Activated B cell treated with CpG ODN at 0.5 μM for 24 hours (primary cell): Measurements from ENCODE around the gene CEACAM1. TPM values are rescaled to one million over a fixed set of nuclear protein-coding genes. Genes with fewer than 3 reads are reported as not detected.

Source experiments
- ATAC-seq: fragments of 200-7000 bp; cut with Tn5 transposase; one replicate; pipeline ENCODE4 v1.10.0; 2021; ENCODE audit warnings: low read depth, mild to moderate bottlenecking, moderate library complexity
- CTCF ChIA-PET: fragments of 350-600 bp; sonication (Branson Sonifier 250); formaldehyde crosslinking; loops from one replicate; lab custom pipeline; 2021; ENCODE audit warnings: antibody characterized with exemption; lab: Charles Lee
- POLR2A ChIA-PET: fragments of 350-600 bp; sonication (Branson Sonifier 250); formaldehyde crosslinking; loops from one replicate; lab custom pipeline; 2021; ENCODE audit warnings: antibody characterized with exemption; lab: Charles Lee
- DNase-seq: peaks from one replicate; pipeline ENCODE4 v3.0.0; 2022
- H3K27ac Mint-ChIP-seq: one replicate; pipeline ENCODE4 v1.8.0; 2020; ENCODE audit warnings: mixed read lengths
- H3K27me3 Mint-ChIP-seq: one replicate; pipeline ENCODE4 v1.8.0; 2021; ENCODE audit warnings: mixed read lengths
- H3K36me3 Mint-ChIP-seq: one replicate; pipeline ENCODE4 v1.8.0; 2021; ENCODE audit warnings: low read depth, mixed read lengths
- H3K4me1 Mint-ChIP-seq: one replicate; pipeline ENCODE4 v1.8.0; 2021; ENCODE audit warnings: mixed read lengths
- H3K4me3 Mint-ChIP-seq: one replicate; pipeline ENCODE4 v1.8.0; 2020; ENCODE audit warnings: mild to moderate bottlenecking, mixed read lengths
- H3K9me3 Mint-ChIP-seq: one replicate; pipeline ENCODE4 v1.8.0; 2020; ENCODE audit warnings: mixed read lengths
- intact Hi-C: fragments of 100-400 bp; cut with micrococcal nuclease; formaldehyde crosslinking; loops from one replicate; pipeline ENCODE4 v1.15.1; 2024
- total RNA-seq: library from RNA; stranded (reverse); gene quantifications from 2 replicates; pipeline ENCODE4 v1.2.3, GENCODE V29; 2022
- TF ChIP-seq, protein P1 (sequence below): fragments of 200-600 bp; IDR thresholded peaks from one replicate; pipeline ENCODE4 v1.8.0; 2022; ENCODE audit warnings: antibody characterized with exemption, mild to moderate bottlenecking

The CEACAM1 gene
- total RNA-seq, 1 donor from 2014 or later = 9.4 TPM

DNA sequence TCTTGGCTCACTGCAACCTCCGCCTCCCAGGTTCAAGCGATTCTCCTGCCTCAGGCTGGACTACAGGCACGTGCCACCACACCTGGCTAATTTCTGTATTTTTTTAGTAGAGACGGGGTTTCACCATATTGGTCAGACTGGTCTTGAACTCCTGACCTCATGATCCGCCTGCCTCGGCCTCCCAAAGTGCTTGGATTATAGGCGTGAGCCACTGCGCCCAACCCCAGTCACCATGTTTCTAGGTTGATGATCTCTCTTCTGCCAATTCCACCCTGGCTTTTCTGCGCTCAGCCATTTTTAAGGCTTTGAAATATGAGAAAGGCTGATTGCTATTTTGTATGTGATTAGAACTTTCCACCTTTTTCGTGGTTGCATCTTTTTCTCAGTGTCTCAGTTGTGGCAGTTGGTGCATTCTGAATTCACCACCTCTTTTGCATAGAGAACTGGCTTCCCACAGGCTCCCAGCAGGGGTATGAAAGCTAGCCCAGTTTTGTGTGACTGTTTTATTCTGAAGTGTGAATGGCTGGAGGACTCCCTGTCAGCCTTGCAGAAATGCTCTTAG, 15.5 kb downstream of the CEACAM1 start:
- ChIA-PET CTCF (no interaction called here), POLR2A (interaction anchor here (0.9 kb wide), 1 partner anchor 46 kb away, joined by 3 read pairs; no protein-coding TSS in a partner anchor)
- intact Hi-C loops = loop anchor here (2.0 kb wide), 1 partner anchor 16 kb away; the partner anchor contains the start of gene CEACAM1
- DNase-seq (no peak), ATAC-seq (peak; percentile 53)
- TF ChIP-seq, protein P1, sequence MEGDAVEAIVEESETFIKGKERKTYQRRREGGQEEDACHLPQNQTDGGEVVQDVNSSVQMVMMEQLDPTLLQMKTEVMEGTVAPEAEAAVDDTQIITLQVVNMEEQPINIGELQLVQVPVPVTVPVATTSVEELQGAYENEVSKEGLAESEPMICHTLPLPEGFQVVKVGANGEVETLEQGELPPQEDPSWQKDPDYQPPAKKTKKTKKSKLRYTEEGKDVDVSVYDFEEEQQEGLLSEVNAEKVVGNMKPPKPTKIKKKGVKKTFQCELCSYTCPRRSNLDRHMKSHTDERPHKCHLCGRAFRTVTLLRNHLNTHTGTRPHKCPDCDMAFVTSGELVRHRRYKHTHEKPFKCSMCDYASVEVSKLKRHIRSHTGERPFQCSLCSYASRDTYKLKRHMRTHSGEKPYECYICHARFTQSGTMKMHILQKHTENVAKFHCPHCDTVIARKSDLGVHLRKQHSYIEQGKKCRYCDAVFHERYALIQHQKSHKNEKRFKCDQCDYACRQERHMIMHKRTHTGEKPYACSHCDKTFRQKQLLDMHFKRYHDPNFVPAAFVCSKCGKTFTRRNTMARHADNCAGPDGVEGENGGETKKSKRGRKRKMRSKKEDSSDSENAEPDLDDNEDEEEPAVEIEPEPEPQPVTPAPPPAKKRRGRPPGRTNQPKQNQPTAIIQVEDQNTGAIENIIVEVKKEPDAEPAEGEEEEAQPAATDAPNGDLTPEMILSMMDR = no peak
- Mint-ChIP-seq H3K4me3 (peak overlapping the region; percentile 49), H3K4me1 (peaks cover 30% of the 10 kb centered on the region), H3K27ac (peak overlapping the region; percentile 19), H3K9me3 (no peaks in the 10 kb centered on the region), H3K36me3 (peaks cover 6% of the 10 kb centered on the region), H3K27me3 (no peaks in the 10 kb centered on the region)

DNA sequence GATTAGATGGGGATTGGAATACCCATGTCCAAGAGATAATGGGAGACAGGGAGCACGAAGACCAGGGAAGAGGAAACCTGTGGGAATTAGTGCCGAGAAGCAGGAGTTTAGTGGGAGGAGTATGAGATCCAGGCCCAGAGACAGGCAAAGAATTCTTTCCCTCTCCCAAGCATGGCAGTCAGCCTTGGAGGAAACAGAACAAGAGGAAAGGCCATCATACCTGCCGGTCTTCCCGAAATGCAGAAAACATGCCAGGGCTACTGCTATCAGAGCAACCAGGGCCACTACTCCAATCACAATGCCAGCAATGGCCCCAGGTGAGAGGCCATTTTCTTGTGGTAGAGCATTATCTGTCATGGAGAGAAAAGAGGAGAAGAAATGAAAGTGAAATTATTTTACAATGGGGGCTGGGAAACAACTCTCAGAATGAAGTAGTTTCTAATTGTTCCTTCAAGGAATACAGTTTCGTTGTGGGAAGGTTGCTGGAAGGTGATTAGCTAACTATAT, 16.1 kb downstream of the CEACAM1 start:
- Mint-ChIP-seq H3K4me1 (peaks cover 30% of the 10 kb centered on the region), H3K27ac (no peak overlapping the region), H3K36me3 (peaks cover 6% of the 10 kb centered on the region), H3K4me3 (no peak overlapping the region), H3K27me3 (no peaks in the 10 kb centered on the region), H3K9me3 (no peaks in the 10 kb centered on the region)
- intact Hi-C loops = loop anchor here (2.0 kb wide), 1 partner anchor 17 kb away; the partner anchor contains the start of gene CEACAM1
- ATAC-seq = no peak
- ChIA-PET CTCF (no interaction called here), POLR2A (no interaction called here)
- TF ChIP-seq, protein P1 = no peak
- no peak for DNase-seq

DNA sequence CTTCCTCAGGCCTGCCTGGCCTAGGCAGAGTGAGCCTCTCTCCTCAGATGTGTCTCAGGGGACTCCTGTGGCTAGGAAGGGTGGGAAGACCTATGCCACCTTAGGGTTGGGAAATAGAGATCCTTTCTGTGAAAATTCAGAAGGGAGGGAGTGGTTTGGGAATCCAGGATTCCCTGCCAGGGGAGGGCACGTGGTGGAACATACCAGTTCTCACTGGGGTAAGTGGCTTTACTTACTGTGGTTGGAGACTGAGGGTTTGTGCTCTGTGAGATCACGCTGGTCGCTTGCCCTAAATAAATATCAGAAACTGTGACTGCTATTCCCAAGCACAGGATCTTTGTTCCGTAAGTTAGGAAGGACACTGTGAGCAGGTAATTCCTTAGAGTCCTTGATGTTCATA, 16.9 kb downstream of the CEACAM1 start:
- TF ChIP-seq, protein P1 = no peak
- H3K4me3 Mint-ChIP-seq = no peak overlapping the region
- ChIA-PET CTCF (no interaction called here), POLR2A (no interaction called here)
- peaks cover 6% of the 10 kb centered on the region for H3K36me3 Mint-ChIP-seq
- ATAC-seq (no peak), DNase-seq (no peak)
- H3K27me3 Mint-ChIP-seq = no peaks in the 10 kb centered on the region
- no peak overlapping the region for H3K27ac Mint-ChIP-seq
- intact Hi-C loops = no loop called here
- H3K4me1 Mint-ChIP-seq = peaks cover 30% of the 10 kb centered on the region
- no peaks in the 10 kb centered on the region for H3K9me3 Mint-ChIP-seq

DNA sequence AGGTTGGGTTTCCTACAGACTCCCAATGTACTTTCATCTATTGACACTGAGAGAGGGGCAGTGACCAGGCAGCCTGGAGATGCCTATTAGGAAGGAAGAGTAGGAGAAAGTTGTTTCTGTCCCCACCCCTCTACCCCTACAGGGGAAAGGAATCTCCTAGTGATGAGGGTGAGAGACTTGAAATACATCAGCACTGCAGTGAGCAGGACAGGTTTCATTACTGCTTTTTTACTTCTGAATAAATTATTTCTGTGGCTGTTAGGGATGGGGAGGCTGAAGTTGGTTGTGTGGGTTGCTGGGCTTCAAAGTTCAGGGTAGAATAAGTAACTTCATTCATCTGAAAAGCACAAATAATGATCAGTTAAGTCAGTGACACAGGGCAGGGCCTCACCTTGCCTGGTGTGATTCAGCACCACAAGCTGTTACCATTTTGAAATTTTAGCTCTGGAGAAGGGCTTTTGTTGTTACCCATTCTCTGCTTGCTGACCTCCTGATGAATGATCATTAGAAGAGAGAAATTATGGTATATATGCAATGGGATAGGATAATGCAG, 19.3 kb downstream of the CEACAM1 start:
- no peaks in the 10 kb centered on the region for H3K27me3 Mint-ChIP-seq
- ChIA-PET POLR2A (interaction anchor here (0.6 to 2.0 kb wide), 2 partner anchors 30 to 42 kb away, joined by 5 to 9 read pairs; no protein-coding TSS in a partner anchor), CTCF (interaction anchor here (3.4 kb wide), 1 partner anchor 20 kb away, joined by 11 read pairs; the partner anchor contains the start of gene CEACAM1)
- DNase-seq (no peak), ATAC-seq (peak; percentile 79)
- H3K36me3 Mint-ChIP-seq = peaks cover 6% of the 10 kb centered on the region
- no peak overlapping the region for H3K27ac Mint-ChIP-seq
- TF ChIP-seq, protein P1 = no peak
- H3K4me1 Mint-ChIP-seq = peaks cover 28% of the 10 kb centered on the region
- intact Hi-C loops = no loop called here
- H3K4me3 Mint-ChIP-seq = no peak overlapping the region
- H3K9me3 Mint-ChIP-seq = no peaks in the 10 kb centered on the region

DNA sequence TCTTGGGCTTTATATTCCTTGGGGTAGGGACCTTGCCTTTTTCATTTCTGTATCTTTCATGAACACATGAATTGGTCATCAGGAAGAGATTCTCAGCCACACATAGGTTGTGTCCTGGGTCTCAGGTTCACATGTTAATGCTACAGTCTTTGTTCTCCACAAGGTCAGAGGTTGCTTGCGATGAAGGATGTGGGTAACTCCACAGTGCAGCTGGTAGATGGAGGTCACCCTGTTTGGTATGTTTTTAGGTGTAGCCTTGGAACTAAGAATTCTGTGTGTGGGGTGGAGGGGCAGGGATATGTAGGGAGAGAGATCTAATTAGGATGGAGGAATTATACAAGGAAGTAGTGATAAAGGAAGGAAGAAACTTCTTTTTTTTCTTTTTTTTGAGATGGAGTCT, 23.2 kb downstream of the CEACAM1 start:
- no peaks in the 10 kb centered on the region for H3K36me3 Mint-ChIP-seq
- TF ChIP-seq, protein P1 = no peak
- intact Hi-C loops = no loop called here
- H3K27ac Mint-ChIP-seq = no peak overlapping the region
- H3K9me3 Mint-ChIP-seq = no peaks in the 10 kb centered on the region
- ATAC-seq (no peak), DNase-seq (no peak)
- ChIA-PET CTCF (no interaction called here), POLR2A (no interaction called here)
- no peak overlapping the region for H3K4me3 Mint-ChIP-seq
- peaks cover 10% of the 10 kb centered on the region for H3K4me1 Mint-ChIP-seq
- H3K27me3 Mint-ChIP-seq = no peaks in the 10 kb centered on the region
